HepG2 (cell line): ENCODE measurements around the gene WEE1. TPM values are rescaled to one million over a fixed set of nuclear protein-coding genes. Genes with fewer than 3 reads are reported as not detected.
A peak's percentile ranks its signal among the peaks of the same experiment; 100 is the strongest.

ENCODE experiments used
- ATAC-seq: fragments of 200-7000 bp; cut with Tn5 transposase; 3 replicates; pipeline ENCODE4 v1.9.1; 2020; ENCODE audit warnings: mild to moderate bottlenecking, moderate library complexity
- BruUV-seq: library from RNA; stranded (reverse); fragments of 400-500 nt; replicated peaks from 2 replicates; lab custom pipeline; 2021; lab: Mats Ljungman, UMichigan
- CTCF ChIA-PET: fragments of 300-600 bp; formaldehyde crosslinking; extraction: SDS; loops from one replicate; lab custom pipeline; 2021; ENCODE audit warnings: low total read pairs, inconsistent platforms, low intra/inter-chr PET ratio; lab: Yijun Ruan, JAX
- POLR2A ChIA-PET: fragments of 350-600 bp; sonication (Branson Sonifier 250); formaldehyde crosslinking; loops from one replicate; lab custom pipeline; 2020; ENCODE audit warnings: antibody characterized with exemption, inconsistent platforms; lab: Yijun Ruan, JAX
- DNase-seq: peaks from one replicate; pipeline ENCODE4 v3.0.0-alpha.2; 2015; ENCODE audit warnings: low spot score
- FAIRE-seq: peaks from 3 replicates; lab custom pipeline; 2011; peaks lifted over from hg19 to GRCh38; lab: Jason Lieb, UNC
- H2AFZ ChIP-seq: one replicate; pipeline ENCODE4 v1.6.1; 2011; ENCODE audit warnings: low read length, inconsistent platforms
- H3K27ac ChIP-seq: fragments of 300-600 bp; 3 replicates; pipeline ENCODE4 v1.8.0; 2011; ENCODE audit warnings: mixed run types, mild to moderate bottlenecking, mixed read lengths, low read length, inconsistent platforms; ENCODE audit not compliant: insufficient read depth; ENCODE audit errors: extremely low read length
- H3K27me3 ChIP-seq, 2 experiments: fragments of 200-600 bp in 1 of 2; 2 replicates in 1 of 2; 3 replicates in 1 of 2; pipeline versions ENCODE4 v1.6.0 to v1.8.0; 2011; ENCODE audit warnings: low read length in 2 of 2, mild to moderate bottlenecking in 2 of 2, moderate library complexity in 2 of 2, inconsistent platforms in 1 of 2; ENCODE audit not compliant: insufficient read depth in 2 of 2, control insufficient read depth in 1 of 2
- H3K36me3 ChIP-seq, 2 experiments: fragments of 200-600 bp in 1 of 2; replicated peaks in 1 of 2; 2 replicates in 1 of 2; 3 replicates in 1 of 2; pipeline versions ENCODE4 v1.5.1 to v1.8.0; 2011; ENCODE audit warnings: low read length in 2 of 2, inconsistent platforms in 1 of 2; ENCODE audit not compliant: insufficient read depth in 2 of 2, control insufficient read depth in 1 of 2
- H3K4me1 ChIP-seq: 2 replicates; pipeline ENCODE4 v1.5.1; 2012; ENCODE audit warnings: low read length, inconsistent platforms; ENCODE audit not compliant: insufficient read depth
- H3K4me2 ChIP-seq: 2 replicates; pipeline ENCODE4 v1.6.0; 2011; ENCODE audit warnings: low read depth, low read length, inconsistent platforms
- H3K4me3 ChIP-seq, 3 experiments: fragments of 200-600 bp in 1 of 3; sonication (generic), shearing (Covaris generic) in 1 of 3; replicated peaks in 1 of 3; 2 replicates each; pipeline ENCODE4 v1.5.1; 2011 to 2016; ENCODE audit warnings: low read length in 3 of 3, inconsistent platforms in 2 of 3, low read depth in 2 of 3, mild to moderate bottlenecking in 2 of 3, control low read depth in 1 of 3, mixed read lengths in 1 of 3; ENCODE audit not compliant: insufficient read depth in 1 of 3
- H3K79me2 ChIP-seq: one replicate; pipeline ENCODE4 v1.6.1; 2011; ENCODE audit warnings: low read length, inconsistent platforms; ENCODE audit not compliant: insufficient read depth
- H3K9ac ChIP-seq: 2 replicates; pipeline ENCODE4 v1.6.0; 2011; ENCODE audit warnings: mild to moderate bottlenecking, low read depth, low read length, inconsistent platforms; ENCODE audit not compliant: insufficient read depth
- H3K9me3 ChIP-seq: 2 replicates; pipeline ENCODE4 v1.5.1; 2012; ENCODE audit warnings: mild to moderate bottlenecking, low read length
- H4K20me1 ChIP-seq: 2 replicates; pipeline ENCODE4 v1.6.0; 2011; ENCODE audit warnings: inconsistent platforms, mild to moderate bottlenecking, low read length, moderate library complexity; ENCODE audit not compliant: insufficient read depth
- FLYWCH1 ChIP-seq: sonication (generic); formaldehyde crosslinking; IDR thresholded peaks from 2 replicates; pipeline ENCODE4 v1.8.1; 2023; ENCODE audit warnings: mild to moderate bottlenecking, missing genetic modification reagents
- GATA4 ChIP-seq: sonication (generic); IDR thresholded peaks from 2 replicates; pipeline ENCODE4 v1.6.1; 2016; ENCODE audit warnings: antibody characterized with exemption, low read depth, borderline replicate concordance
- GLI4 ChIP-seq: sonication (generic); formaldehyde crosslinking; IDR thresholded peaks from 2 replicates; pipeline ENCODE4 v1.5.1; 2020; ENCODE audit warnings: missing genetic modification reagents, mild to moderate bottlenecking, moderate library complexity, borderline replicate concordance
- KDM4B ChIP-seq: sonication (generic); formaldehyde crosslinking; IDR thresholded peaks from 2 replicates; pipeline ENCODE4 v1.4.0; 2020; ENCODE audit warnings: missing genetic modification reagents
- PITX1 ChIP-seq: sonication (generic); formaldehyde crosslinking; IDR thresholded peaks from 2 replicates; pipeline ENCODE4 v1.5.1; 2020; ENCODE audit warnings: mild to moderate bottlenecking, missing genetic modification reagents
- RFX5 ChIP-seq: IDR thresholded peaks from 2 replicates; pipeline ENCODE4 v1.6.1; 2011; ENCODE audit warnings: low read depth, low read length, improper control_type of control experiment
- ZBTB33 ChIP-seq: sonication (generic); formaldehyde crosslinking; IDR thresholded peaks from 2 replicates; pipeline ENCODE4 v1.4.0; 2020; ENCODE audit warnings: missing genetic modification reagents
- ZHX1 ChIP-seq: sonication (generic); formaldehyde crosslinking; IDR thresholded peaks from 2 replicates; pipeline ENCODE4 v1.8.1; 2022; ENCODE audit warnings: low read depth, mild to moderate bottlenecking, missing genetic modification reagents
- ZKSCAN5 ChIP-seq: sonication (generic); formaldehyde crosslinking; IDR thresholded peaks from 2 replicates; pipeline ENCODE4 v1.5.1; 2020; ENCODE audit warnings: mild to moderate bottlenecking, missing genetic modification reagents
- ZNF614 ChIP-seq: IDR thresholded peaks from 2 replicates; pipeline ENCODE4 v1.6.1; 2018; ENCODE audit warnings: missing biosample characterization, missing genetic modification reagents, inconsistent platforms, borderline replicate concordance
- ZNF646 ChIP-seq: sonication (generic); formaldehyde crosslinking; IDR thresholded peaks from 2 replicates; pipeline ENCODE4 v1.9.0; 2021; ENCODE audit warnings: mild to moderate bottlenecking, missing genetic modification reagents
- WGBS: methylation state at CpG from one replicate; pipeline ENCODE4 v1.1.6; 2017; ENCODE audit warnings: low lambda C conversion rate; 5-methylcytosine and 5-hydroxymethylcytosine counted together
- in situ Hi-C: cut with HindIII; loops from 2 replicates; pipeline ENCODE4 v1.10.0; 2017; ENCODE audit warnings: low pct_unique_long_range_greater_than_20kb; ENCODE audit not compliant: extremely low pct_ligation_motif_present
- intact Hi-C: fragments of 100-400 bp; cut with micrococcal nuclease; formaldehyde crosslinking; loops from one replicate; pipeline ENCODE4 v1.10.0; 2022; ENCODE audit not compliant: unreplicated experiment
- polyA plus RNA-seq, 8 experiments: library from polyadenylated mRNA; depleted of rRNA in 3 of 8; stranded (reverse) in 7 of 8; unstranded in 1 of 8; fragments of >200 nt; fragmentation: Illumina TruSeq in 4 of 8; extraction: Trizol in 4 of 8; gene quantifications; 2 replicates each; pipeline versions ENCODE4 v1.2.1 to v1.2.3, GENCODE V29; 2011 to 2016; ENCODE audit warnings: low read depth in 4 of 8, missing spikeins in 1 of 8, mixed read lengths in 1 of 8; ENCODE audit not compliant: insufficient read depth in 1 of 8
- total RNA-seq, 5 experiments: library from RNA; depleted of rRNA; stranded (reverse); fragments of >200 nt; fragmentation: Illumina TruSeq; extraction: Trizol; gene quantifications; 2 replicates each; pipeline ENCODE4 v1.2.3, GENCODE V29; 2016; ENCODE audit warnings: low read depth in 1 of 5

Gene WEE1
- total and polyA plus RNA-seq, 2 of the 13 experiments (the other 11 are each of a cell fraction or from before 2014, with no cell fraction given), result 31.4 to 63.7 TPM

- Histone ChIP-seq H4K20me1 (no peaks in the 10 kb centered on the region), H3K27ac (peak overlapping the region; percentile 76), H3K4me3 (peak overlapping the region; percentile 57 to 69 (median 57)), H3K79me2 (no peaks in the 10 kb centered on the region), H3K27me3 (no peaks in the 10 kb centered on the region; a peak in 1 of 5 replicates), H3K4me1 (peaks cover 66% of the 10 kb centered on the region), H2AFZ (no peak overlapping the region), H3K9me3 (no peaks in the 10 kb centered on the region), H3K9ac (peak overlapping the region; percentile 90), H3K36me3 (no peaks in the 10 kb centered on the region), H3K4me2 (peak overlapping the region; percentile 90)
- DNase-seq (peak; percentile 94), FAIRE-seq (peak; percentile 30), ATAC-seq (peak; percentile 92)
- BruUV-seq, result TSS peak; percentile 99
- ChIA-PET POLR2A (interaction anchor here (0.7 to 4.4 kb wide), 19 partner anchors 9 to 691 kb away, joined by 3 to 35 read pairs (median 4); partner anchors contain the start of genes WEE1 and ZNF143), CTCF (interaction anchor here (0.5 to 2.6 kb wide), 5 partner anchors 39 to 136 kb away, joined by 3 to 21 read pairs (median 4); no protein-coding TSS in a partner anchor)
- intact Hi-C loops, result loop anchor here (1.0 to 5.0 kb wide), 5 partner anchors 38 to 152 kb away; partner anchors contain the start of genes SWAP70 and ZNF143
- in situ Hi-C loops, result loop anchor here (5.0 kb wide), 2 partner anchors 41 to 134 kb away; partner anchors contain the start of gene WEE1
- WGBS, result 19% methylated on average over 32 of the region's 35 CpGs
- no peak for TF ChIP-seq ZNF646 (CRISPR knock-in tag)
- TF ChIP-seq ZKSCAN5 (CRISPR knock-in tag), result no peak
- peak; percentile 85 for TF ChIP-seq PITX1 (CRISPR knock-in tag)
- TF ChIP-seq GATA4, result 0 out of 2 replicates have a peak, but pooled peaks have one; percentile 20
- TF ChIP-seq ZNF614, result peak; percentile 88
- no peak for TF ChIP-seq RFX5
- TF ChIP-seq GLI4 (CRISPR knock-in tag), result peak; percentile 26; the same call in 1 of the 2 replicates
- no peak for TF ChIP-seq KDM4B
- TF ChIP-seq FLYWCH1 (CRISPR knock-in tag), result no peak
- peak; percentile 71 for TF ChIP-seq ZBTB33 (CRISPR knock-in tag)
- no peak for TF ChIP-seq ZHX1 (CRISPR knock-in tag)
These were observed 39.8 kb downstream of the WEE1 start for GRCh38 chr11:9613118-9613829.
